Upper lobe of right lung (tissue), 1 donor: ENCODE results near the gene SIAE. TPM values are rescaled to one million over a fixed set of nuclear protein-coding genes. Genes with fewer than 3 reads are reported as not detected.
A peak's percentile ranks its signal among the peaks of the same experiment; 100 is the strongest.

ENCODE experiments used
- ATAC-seq: fragments of 200-7000 bp; cut with Tn5 transposase; one replicate; pipeline ENCODE4 v1.9.1; 2020; ENCODE audit warnings: mild to moderate bottlenecking, moderate library complexity
- DNase-seq: peaks from one replicate; pipeline ENCODE4 v3.0.0-alpha.2; 2020
- H3K27ac ChIP-seq: fragments of 200-600 bp; one replicate; pipeline ENCODE4 v1.8.0; 2022
- H3K27me3 ChIP-seq: fragments of 200-600 bp; one replicate; pipeline ENCODE4 v1.8.0; 2022; ENCODE audit warnings: mild to moderate bottlenecking
- H3K36me3 ChIP-seq: fragments of 200-600 bp; one replicate; pipeline ENCODE4 v1.8.0; 2022
- H3K4me1 ChIP-seq: fragments of 200-600 bp; one replicate; pipeline ENCODE4 v1.8.0; 2022
- H3K4me3 ChIP-seq: fragments of 200-600 bp; one replicate; pipeline ENCODE4 v1.8.0; 2022; ENCODE audit warnings: mild to moderate bottlenecking
- H3K9me3 ChIP-seq: fragments of 200-600 bp; one replicate; pipeline ENCODE4 v1.8.0; 2022
- intact Hi-C: fragments of 100-400 bp; cut with DNase I; formaldehyde crosslinking; loops from one replicate; pipeline ENCODE4 v1.11.0; 2022
- total RNA-seq: library from RNA; stranded (reverse); fragmentation: NEBNext Ultra II Directional; extraction: Animal tissue kit (Norgen Biotek cat#: 25700); gene quantifications from one replicate; pipeline ENCODE4 v1.2.1, GENCODE V29; 2021
- TF ChIP-seq, protein P1 (sequence below): fragments of 200-600 bp; IDR thresholded peaks from one replicate; pipeline ENCODE4 v1.8.0; 2022; ENCODE audit warnings: antibody characterized with exemption
- donor health status: DM: no; HTN: yes; CAD: no; lungs with severe emphysema.

Gene SIAE
- total RNA-seq, 1 donor from 2014 or later, result 41.6 TPM

- TF ChIP-seq, protein P1, sequence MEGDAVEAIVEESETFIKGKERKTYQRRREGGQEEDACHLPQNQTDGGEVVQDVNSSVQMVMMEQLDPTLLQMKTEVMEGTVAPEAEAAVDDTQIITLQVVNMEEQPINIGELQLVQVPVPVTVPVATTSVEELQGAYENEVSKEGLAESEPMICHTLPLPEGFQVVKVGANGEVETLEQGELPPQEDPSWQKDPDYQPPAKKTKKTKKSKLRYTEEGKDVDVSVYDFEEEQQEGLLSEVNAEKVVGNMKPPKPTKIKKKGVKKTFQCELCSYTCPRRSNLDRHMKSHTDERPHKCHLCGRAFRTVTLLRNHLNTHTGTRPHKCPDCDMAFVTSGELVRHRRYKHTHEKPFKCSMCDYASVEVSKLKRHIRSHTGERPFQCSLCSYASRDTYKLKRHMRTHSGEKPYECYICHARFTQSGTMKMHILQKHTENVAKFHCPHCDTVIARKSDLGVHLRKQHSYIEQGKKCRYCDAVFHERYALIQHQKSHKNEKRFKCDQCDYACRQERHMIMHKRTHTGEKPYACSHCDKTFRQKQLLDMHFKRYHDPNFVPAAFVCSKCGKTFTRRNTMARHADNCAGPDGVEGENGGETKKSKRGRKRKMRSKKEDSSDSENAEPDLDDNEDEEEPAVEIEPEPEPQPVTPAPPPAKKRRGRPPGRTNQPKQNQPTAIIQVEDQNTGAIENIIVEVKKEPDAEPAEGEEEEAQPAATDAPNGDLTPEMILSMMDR, result no peak
- Histone ChIP-seq H3K36me3 (no peaks in the 10 kb centered on the region), H3K27ac (no peak overlapping the region), H3K27me3 (no peaks in the 10 kb centered on the region), H3K4me3 (no peak overlapping the region), H3K9me3 (no peaks in the 10 kb centered on the region), H3K4me1 (no peaks in the 10 kb centered on the region)
- no peak for ATAC-seq
- intact Hi-C loops, result no loop called here
- DNase-seq, result no peak
Measured at GRCh38 chr11:124693142-124693541, 19.6 kb upstream of the SIAE start.

DNA sequence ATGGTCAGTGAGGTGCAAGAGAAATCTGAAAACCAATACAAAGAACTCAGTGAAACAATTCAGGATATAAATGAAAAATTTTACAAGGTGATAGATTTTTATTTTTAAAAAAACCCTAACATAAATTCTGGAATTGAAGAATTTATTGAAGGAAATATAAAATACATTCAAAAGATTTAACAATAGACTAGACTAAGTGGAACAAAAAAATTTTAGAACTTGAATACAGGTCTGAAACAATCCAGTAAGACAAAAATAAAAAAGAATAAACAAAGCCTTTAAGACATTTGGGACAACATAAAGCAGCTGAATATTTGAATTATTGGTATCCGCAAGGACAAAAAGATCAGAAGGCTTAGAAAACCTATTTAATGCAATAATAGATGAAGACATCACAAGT, 8.9 kb upstream of the SIAE start:
- Histone ChIP-seq H3K27me3 (no peaks in the 10 kb centered on the region), H3K27ac (no peak overlapping the region), H3K4me3 (no peak overlapping the region), H3K4me1 (no peaks in the 10 kb centered on the region), H3K9me3 (peaks cover 14% of the 10 kb centered on the region), H3K36me3 (no peaks in the 10 kb centered on the region)
- ATAC-seq (no peak), DNase-seq (no peak)
- TF ChIP-seq, protein P1, result no peak
- intact Hi-C loops, result no loop called here

GRCh38 chr11:124681421-124681820, 7.9 kb upstream of the SIAE start:
- Histone ChIP-seq H3K27ac (no peak overlapping the region), H3K36me3 (no peaks in the 10 kb centered on the region), H3K4me1 (no peaks in the 10 kb centered on the region), H3K27me3 (no peaks in the 10 kb centered on the region), H3K4me3 (no peak overlapping the region), H3K9me3 (peaks cover 14% of the 10 kb centered on the region)
- DNase-seq (no peak), ATAC-seq (no peak)
- intact Hi-C loops, result no loop called here
- TF ChIP-seq, protein P1, result no peak

DNA sequence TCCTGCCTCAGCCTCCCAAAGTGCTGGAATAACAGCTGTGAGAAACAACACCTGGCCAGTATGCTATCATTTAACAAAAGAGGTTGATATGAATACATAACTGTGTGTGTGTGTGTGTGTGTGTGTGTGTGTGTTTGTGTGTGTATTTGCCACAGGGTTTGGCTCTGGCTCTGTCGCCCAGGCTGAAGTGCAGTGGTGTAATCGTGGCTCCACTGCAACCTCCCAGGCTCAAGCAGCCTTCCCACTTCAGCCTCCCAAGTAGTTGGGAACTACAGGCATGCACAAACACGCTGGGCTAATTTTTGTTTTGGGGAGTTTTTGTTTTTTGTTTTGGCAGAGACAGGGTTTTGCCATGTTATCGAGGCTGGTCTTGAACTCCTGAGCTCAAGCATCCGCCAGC, 4.9 kb upstream of the SIAE start:
- intact Hi-C loops, result no loop called here
- DNase-seq, result peak; percentile 75
- ATAC-seq, result peak; percentile 10
- H3K27ac ChIP-seq, result no peak overlapping the region
- TF ChIP-seq, protein P1, result no peak
- no peak overlapping the region for H3K4me3 ChIP-seq
- H3K36me3 ChIP-seq, result no peaks in the 10 kb centered on the region
- peaks cover 7% of the 10 kb centered on the region for H3K9me3 ChIP-seq
- peaks cover 15% of the 10 kb centered on the region for H3K4me1 ChIP-seq
- H3K27me3 ChIP-seq, result no peaks in the 10 kb centered on the region

- peak; percentile 32 for ATAC-seq
- TF ChIP-seq, protein P1, result no peak
- no peak overlapping the region for H3K4me3 ChIP-seq
Measured at GRCh38 chr11:124676386-124676785, 2.8 kb upstream of the SIAE start.

DNA sequence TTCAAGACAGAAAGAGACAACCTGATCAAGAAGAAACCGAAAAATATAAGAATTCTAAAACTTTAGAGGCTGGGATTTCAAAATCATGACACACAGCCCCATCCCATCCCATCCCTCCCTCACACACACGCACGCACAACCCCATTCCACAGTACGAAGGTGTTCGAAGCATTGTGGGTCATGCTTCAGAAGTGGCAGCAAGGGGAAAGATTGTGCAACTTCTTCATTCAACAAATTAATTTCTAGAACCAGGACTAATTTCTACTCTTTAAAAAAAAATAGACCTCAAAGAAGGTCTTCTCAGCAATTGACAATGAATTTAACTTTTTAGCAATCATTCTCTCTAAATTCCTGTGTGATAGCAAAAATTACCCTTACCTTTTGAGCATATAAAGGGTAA, 1.0 kb upstream of the SIAE start:
- TF ChIP-seq, protein P1, result no peak
- Histone ChIP-seq H3K9me3 (no peaks in the 10 kb centered on the region), H3K27ac (peak overlapping the region; percentile 94), H3K4me1 (peaks cover 20% of the 10 kb centered on the region), H3K27me3 (no peaks in the 10 kb centered on the region), H3K36me3 (no peaks in the 10 kb centered on the region), H3K4me3 (peak overlapping the region; percentile 78)
- intact Hi-C loops, result loop anchor here (5.0 kb wide), 1 partner anchor 73 kb away; no protein-coding TSS in a partner anchor
- ATAC-seq, result no peak
- no peak for DNase-seq

More at GRCh38 chr11:124676386-124676785, 2.8 kb upstream of the SIAE start:
- Histone ChIP-seq H3K9me3 (no peaks in the 10 kb centered on the region), H3K27ac (peak overlapping the region; percentile 43), H3K4me1 (peaks cover 20% of the 10 kb centered on the region), H3K36me3 (no peaks in the 10 kb centered on the region), H3K27me3 (no peaks in the 10 kb centered on the region)
- DNase-seq, result no peak
- intact Hi-C loops, result no loop called here
